GM21786 (cell line): Measurements from ENCODE around the gene NAGLU.
"Not testable (repeated sequence)": the region's sequence is repeated elsewhere in the genome, so short reads cannot be mapped to it uniquely, and the experiment has no call there.

Experiments
- ATAC-seq: cut with Tn5 transposase; IDR thresholded peaks from one replicate; pipeline ENCODE4 v1.9.1; 2021; ENCODE audit not compliant: unreplicated experiment

The NAGLU gene

GRCh38 chr17:42520540-42520951 lies 15.5 kb upstream of the NAGLU start:
- no peak for ATAC-seq

- ATAC-seq: no peak
Measured at GRCh38 chr17:42521036-42521435, 15.0 kb upstream of the NAGLU start.

GRCh38 chr17:42521666-42522262 lies 14.3 kb upstream of the NAGLU start:
- ATAC-seq: no peak

- no peak for ATAC-seq
Measured at GRCh38 chr17:42522263-42522790, 13.7 kb upstream of the NAGLU start.

GRCh38 chr17:42522798-42523278 lies 13.2 kb upstream of the NAGLU start:
- ATAC-seq: no peak

- ATAC-seq: no peak
Measured at GRCh38 chr17:42525221-42525620, 10.8 kb upstream of the NAGLU start.

- ATAC-seq: no peak
Measured at GRCh38 chr17:42526031-42526444, 10.0 kb upstream of the NAGLU start.

- ATAC-seq: no peak
Measured at GRCh38 chr17:42527932-42528331, 8.1 kb upstream of the NAGLU start.

- no peak for ATAC-seq
Measured at GRCh38 chr17:42529061-42529460, 7.0 kb upstream of the NAGLU start.

GRCh38 chr17:42530952-42531454 lies 5.0 kb upstream of the NAGLU start:
- no peak for ATAC-seq

GRCh38 chr17:42531455-42532354 lies 4.3 kb upstream of the NAGLU start:
- no peak for ATAC-seq

GRCh38 chr17:42535155-42536047 lies 640 bp upstream of the NAGLU start:
- no peak for ATAC-seq

- peak; percentile 61 for ATAC-seq
Measured at GRCh38 chr17:42536372-42537155, 523 bp downstream of the NAGLU start.

GRCh38 chr17:42537156-42537805 lies 1.2 kb downstream of the NAGLU start:
- no peak for ATAC-seq

- ATAC-seq: no peak
Measured at GRCh38 chr17:42537826-42538451, 1.9 kb downstream of the NAGLU start.

GRCh38 chr17:42538482-42538881 lies 2.4 kb downstream of the NAGLU start:
- no peak for ATAC-seq

- ATAC-seq: not testable (repeated sequence)
Measured at GRCh38 chr17:42540558-42540957, 4.5 kb downstream of the NAGLU start.

GRCh38 chr17:42541041-42541833 lies 5.2 kb downstream of the NAGLU start:
- ATAC-seq: no peak
